ENCODE measurements around the gene PHLPP1. TPM values are rescaled to one million over a fixed set of nuclear protein-coding genes. Genes with fewer than 3 reads are reported as not detected.

PHLPP1 gene
- total RNA-seq, 3 donors from 2014 or later: 9.8 to 19.9 (median 15.4) TPM

DNA sequence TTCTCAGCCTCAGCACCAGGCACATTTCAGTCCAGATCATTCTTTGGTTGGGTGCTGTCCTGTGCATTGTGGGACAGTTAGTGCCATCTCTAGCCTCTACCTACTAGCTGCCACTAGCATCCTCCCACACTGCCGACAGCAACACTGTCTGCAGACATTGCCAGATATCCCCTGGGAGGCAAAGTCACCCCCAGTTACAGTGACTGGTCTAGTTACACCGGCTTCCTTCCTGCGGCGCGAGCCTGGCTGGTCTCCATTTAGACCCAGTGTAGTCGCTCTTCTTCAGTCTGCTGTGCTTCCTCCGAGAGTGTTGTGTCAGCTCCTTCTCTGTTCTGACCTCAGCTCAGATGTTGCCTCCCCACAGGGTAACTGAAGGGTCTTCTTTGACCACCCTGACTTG, 283.1 kb downstream of the PHLPP1 start:
- Histone ChIP-seq H3K27ac (no peak overlapping the region), H3K27me3 (no peaks in the 10 kb centered on the region), H3K4me3 (no peak overlapping the region), H3K4me1 (no peaks in the 10 kb centered on the region), H3K36me3 (no peaks in the 10 kb centered on the region), H3K9me3 (no peaks in the 10 kb centered on the region)
- intact Hi-C loops (cut with DNase I; ENCODE audit: low total_unique reads): no loop called here
- TF ChIP-seq POLR2A (IDR thresholded peaks at IDR 0.05) (no peak), POLR2AphosphoS5 (IDR thresholded peaks at IDR 0.05) (no peak)
- TF ChIP-seq, protein P1, sequence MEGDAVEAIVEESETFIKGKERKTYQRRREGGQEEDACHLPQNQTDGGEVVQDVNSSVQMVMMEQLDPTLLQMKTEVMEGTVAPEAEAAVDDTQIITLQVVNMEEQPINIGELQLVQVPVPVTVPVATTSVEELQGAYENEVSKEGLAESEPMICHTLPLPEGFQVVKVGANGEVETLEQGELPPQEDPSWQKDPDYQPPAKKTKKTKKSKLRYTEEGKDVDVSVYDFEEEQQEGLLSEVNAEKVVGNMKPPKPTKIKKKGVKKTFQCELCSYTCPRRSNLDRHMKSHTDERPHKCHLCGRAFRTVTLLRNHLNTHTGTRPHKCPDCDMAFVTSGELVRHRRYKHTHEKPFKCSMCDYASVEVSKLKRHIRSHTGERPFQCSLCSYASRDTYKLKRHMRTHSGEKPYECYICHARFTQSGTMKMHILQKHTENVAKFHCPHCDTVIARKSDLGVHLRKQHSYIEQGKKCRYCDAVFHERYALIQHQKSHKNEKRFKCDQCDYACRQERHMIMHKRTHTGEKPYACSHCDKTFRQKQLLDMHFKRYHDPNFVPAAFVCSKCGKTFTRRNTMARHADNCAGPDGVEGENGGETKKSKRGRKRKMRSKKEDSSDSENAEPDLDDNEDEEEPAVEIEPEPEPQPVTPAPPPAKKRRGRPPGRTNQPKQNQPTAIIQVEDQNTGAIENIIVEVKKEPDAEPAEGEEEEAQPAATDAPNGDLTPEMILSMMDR (IDR thresholded peaks at IDR 0.05): no peak
- no peak for DNase-seq (ENCODE audit: low spot score in 2 of 2)

GRCh38 chr18:62999392-62999791, 284.1 kb downstream of the PHLPP1 start:
- Histone ChIP-seq H3K9me3 (no peaks in the 10 kb centered on the region), H3K36me3 (no peaks in the 10 kb centered on the region), H3K4me3 (no peak overlapping the region), H3K27me3 (no peaks in the 10 kb centered on the region), H3K4me1 (no peaks in the 10 kb centered on the region), H3K27ac (peak overlapping the region; percentile 75 to 77)
- TF ChIP-seq POLR2A (IDR thresholded peaks at IDR 0.05) (no peak), POLR2AphosphoS5 (IDR thresholded peaks at IDR 0.05) (peak; percentile 72 to 93 (median 87))
- TF ChIP-seq, protein P1 (IDR thresholded peaks at IDR 0.05): no peak
- peak in 1 of 2 donors; percentile 71 for DNase-seq (ENCODE audit: low spot score in 2 of 2)
- intact Hi-C loops (cut with DNase I; ENCODE audit: low total_unique reads): no loop called here

GRCh38 chr18:62999921-63000320, 284.6 kb downstream of the PHLPP1 start:
- peak overlapping the region; percentile 15 to 36 for H3K27ac ChIP-seq
- H3K4me1 ChIP-seq: no peaks in the 10 kb centered on the region
- no peak for DNase-seq (ENCODE audit: low spot score in 2 of 2)
- intact Hi-C loops (cut with DNase I; ENCODE audit: low total_unique reads): loop anchor here (5.0 kb wide), 1 partner anchor 322 kb away; no protein-coding TSS in a partner anchor
- TF ChIP-seq POLR2A (IDR thresholded peaks at IDR 0.05) (no peak), POLR2AphosphoS5 (IDR thresholded peaks at IDR 0.05) (no peak)
- TF ChIP-seq, protein P1 (IDR thresholded peaks at IDR 0.05): no peak
- no peaks in the 10 kb centered on the region for H3K27me3 ChIP-seq
- H3K36me3 ChIP-seq: no peaks in the 10 kb centered on the region
- H3K9me3 ChIP-seq: no peaks in the 10 kb centered on the region
- H3K4me3 ChIP-seq: no peak overlapping the region

GRCh38 chr18:63000839-63001238, 285.5 kb downstream of the PHLPP1 start:
- Histone ChIP-seq H3K27ac (no peak overlapping the region), H3K36me3 (no peaks in the 10 kb centered on the region), H3K9me3 (no peaks in the 10 kb centered on the region), H3K27me3 (no peaks in the 10 kb centered on the region), H3K4me3 (no peak overlapping the region), H3K4me1 (no peaks in the 10 kb centered on the region)
- intact Hi-C loops (cut with DNase I; ENCODE audit: low total_unique reads): loop anchor here (5.0 kb wide), 1 partner anchor 321 kb away; no protein-coding TSS in a partner anchor
- TF ChIP-seq, protein P1 (IDR thresholded peaks at IDR 0.05): no peak
- TF ChIP-seq POLR2A (IDR thresholded peaks at IDR 0.05): no peak
- no peak for DNase-seq (ENCODE audit: low spot score in 2 of 2)

- no peaks in the 10 kb centered on the region for H3K27me3 ChIP-seq
- TF ChIP-seq POLR2AphosphoS5 (IDR thresholded peaks at IDR 0.05): no peak
- H3K27ac ChIP-seq: no peak overlapping the region
- DNase-seq (ENCODE audit: low spot score in 2 of 2): no peak
- no peaks in the 10 kb centered on the region for H3K9me3 ChIP-seq
- H3K36me3 ChIP-seq: no peaks in the 10 kb centered on the region
- H3K4me3 ChIP-seq: no peak overlapping the region
- intact Hi-C loops (cut with DNase I; ENCODE audit: low total_unique reads): loop anchor here (5.0 kb wide), 1 partner anchor 320 kb away; no protein-coding TSS in a partner anchor
- H3K4me1 ChIP-seq: no peaks in the 10 kb centered on the region
These were observed 286.5 kb downstream of the PHLPP1 start for GRCh38 chr18:63001861-63002260.

DNA sequence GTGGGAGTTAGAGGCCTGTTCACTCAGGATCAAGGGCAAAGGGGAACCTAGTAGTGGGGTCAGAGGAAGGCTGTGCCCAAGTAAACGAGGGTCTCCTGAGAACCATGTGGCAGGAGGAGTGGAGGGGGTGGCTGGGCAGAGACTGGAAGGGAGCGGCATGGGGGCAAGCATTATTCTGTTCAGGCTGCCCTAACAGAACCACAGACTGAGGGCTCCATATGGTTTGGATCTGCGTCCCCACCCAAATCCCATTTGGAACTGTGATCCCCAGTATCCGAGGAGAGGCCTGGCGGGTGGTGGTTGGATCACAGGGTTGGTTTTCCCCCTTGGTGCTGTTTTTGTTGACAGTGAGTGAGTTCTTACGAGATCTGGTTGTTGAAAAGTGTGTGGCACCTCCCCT, 287.0 kb downstream of the PHLPP1 start:
- intact Hi-C loops (cut with DNase I; ENCODE audit: low total_unique reads): loop anchor here (5.0 kb wide), 1 partner anchor 320 kb away; no protein-coding TSS in a partner anchor
- Histone ChIP-seq H3K9me3 (no peaks in the 10 kb centered on the region), H3K27me3 (no peaks in the 10 kb centered on the region), H3K4me1 (no peaks in the 10 kb centered on the region), H3K4me3 (no peak overlapping the region), H3K27ac (no peak overlapping the region), H3K36me3 (no peaks in the 10 kb centered on the region)
- DNase-seq (ENCODE audit: low spot score in 2 of 2): no peak
- TF ChIP-seq POLR2AphosphoS5 (IDR thresholded peaks at IDR 0.05) (no peak), POLR2A (IDR thresholded peaks at IDR 0.05) (no peak)
- TF ChIP-seq, protein P1 (IDR thresholded peaks at IDR 0.05): no peak
